Measurements from ENCODE around the gene SNF8.
A peak's percentile ranks its signal among the peaks of the same experiment; 100 is the strongest.
"Not testable (repeated sequence)": the region's sequence is repeated elsewhere in the genome, so short reads cannot be mapped to it uniquely, and the experiment has no call there.

SNF8 gene, protein sequence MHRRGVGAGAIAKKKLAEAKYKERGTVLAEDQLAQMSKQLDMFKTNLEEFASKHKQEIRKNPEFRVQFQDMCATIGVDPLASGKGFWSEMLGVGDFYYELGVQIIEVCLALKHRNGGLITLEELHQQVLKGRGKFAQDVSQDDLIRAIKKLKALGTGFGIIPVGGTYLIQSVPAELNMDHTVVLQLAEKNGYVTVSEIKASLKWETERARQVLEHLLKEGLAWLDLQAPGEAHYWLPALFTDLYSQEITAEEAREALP

GRCh38 chr17:48944515-48945260, at the start of gene SNF8:
TSS of gene SNF8 (minus strand) at chr17:48944842. CDS start at chr17:48944734, 108 bp downstream.
- peak; percentile 88 to 92 (median 91) for DNase-seq (ENCODE audit: low read depth in 3 of 3)

DNA sequence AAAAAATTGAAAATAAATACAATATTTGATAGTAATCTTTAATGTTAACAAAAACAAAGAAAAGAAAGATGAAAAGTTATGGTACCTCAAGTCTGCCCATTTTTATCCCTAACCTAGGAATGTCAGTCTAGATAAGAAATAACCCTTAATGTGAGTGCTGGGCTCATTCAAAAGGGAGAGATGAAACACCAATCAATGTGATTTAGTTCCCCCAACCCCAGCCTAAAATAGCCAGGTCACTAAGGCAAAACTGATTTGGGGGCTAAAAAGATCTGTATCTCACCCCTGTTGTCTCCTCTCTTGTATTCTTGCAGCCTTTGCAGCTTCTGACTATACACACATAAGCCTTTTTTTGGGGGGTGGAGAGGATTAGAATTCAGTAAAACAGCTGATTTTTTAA, 49.3 kb upstream of the SNF8 start:
- DNase-seq (ENCODE audit: low read depth in 3 of 3) = no peak

DNA sequence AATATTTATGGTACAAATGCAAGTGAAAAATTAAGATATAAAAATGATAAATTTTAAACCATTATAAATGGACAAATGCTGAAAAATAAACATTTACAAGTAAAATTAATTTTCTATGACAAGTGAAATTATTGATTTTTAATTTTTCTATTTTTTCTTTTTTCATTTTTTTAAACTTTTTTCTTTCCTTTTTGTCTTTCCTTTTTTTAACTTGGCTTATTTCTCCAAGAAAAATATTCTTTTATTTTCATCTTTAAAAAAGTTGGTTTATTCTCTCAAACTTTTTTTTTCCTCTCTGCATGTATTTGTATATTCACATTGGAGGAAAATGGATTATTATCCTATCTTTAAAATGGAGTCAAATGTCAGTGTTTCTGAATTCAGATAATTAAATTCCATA, 48.7 kb upstream of the SNF8 start:
- DNase-seq (ENCODE audit: low read depth in 3 of 3) = no peak

GRCh38 chr17:48992444-48992843, 47.8 kb upstream of the SNF8 start:
- DNase-seq (ENCODE audit: low read depth in 3 of 3) = no peak

DNA sequence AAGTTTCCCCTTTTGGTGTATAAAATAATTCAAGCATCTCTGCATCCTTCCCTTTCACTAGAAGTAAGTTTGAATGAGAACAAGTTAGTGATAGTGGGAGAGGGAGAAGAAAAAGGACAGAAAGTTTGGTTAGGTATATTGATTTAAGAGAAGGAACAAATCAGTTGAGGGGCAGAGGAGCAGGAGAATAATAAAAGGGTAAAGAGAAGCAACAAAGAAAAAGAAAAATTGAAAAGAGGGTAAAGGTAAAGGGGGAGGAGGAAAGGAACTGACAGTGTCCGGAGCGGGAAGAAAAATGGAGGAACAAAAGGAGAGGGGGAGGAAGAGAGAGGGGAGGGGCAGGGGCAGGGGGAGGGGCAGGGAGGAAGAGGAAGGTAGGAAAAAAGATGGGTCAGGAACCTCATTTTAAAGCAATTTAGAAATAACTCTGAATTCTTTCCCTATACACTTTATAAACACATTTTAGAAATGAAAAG, 46.3 kb upstream of the SNF8 start:
- DNase-seq (ENCODE audit: low read depth in 3 of 3) = no peak

- no peak for DNase-seq (ENCODE audit: low read depth in 3 of 3)
Measured at GRCh38 chr17:48989100-48989499, 44.5 kb upstream of the SNF8 start.

- DNase-seq (ENCODE audit: low read depth in 3 of 3) = no peak
Measured at GRCh38 chr17:48985436-48986245, 41.0 kb upstream of the SNF8 start.

DNA sequence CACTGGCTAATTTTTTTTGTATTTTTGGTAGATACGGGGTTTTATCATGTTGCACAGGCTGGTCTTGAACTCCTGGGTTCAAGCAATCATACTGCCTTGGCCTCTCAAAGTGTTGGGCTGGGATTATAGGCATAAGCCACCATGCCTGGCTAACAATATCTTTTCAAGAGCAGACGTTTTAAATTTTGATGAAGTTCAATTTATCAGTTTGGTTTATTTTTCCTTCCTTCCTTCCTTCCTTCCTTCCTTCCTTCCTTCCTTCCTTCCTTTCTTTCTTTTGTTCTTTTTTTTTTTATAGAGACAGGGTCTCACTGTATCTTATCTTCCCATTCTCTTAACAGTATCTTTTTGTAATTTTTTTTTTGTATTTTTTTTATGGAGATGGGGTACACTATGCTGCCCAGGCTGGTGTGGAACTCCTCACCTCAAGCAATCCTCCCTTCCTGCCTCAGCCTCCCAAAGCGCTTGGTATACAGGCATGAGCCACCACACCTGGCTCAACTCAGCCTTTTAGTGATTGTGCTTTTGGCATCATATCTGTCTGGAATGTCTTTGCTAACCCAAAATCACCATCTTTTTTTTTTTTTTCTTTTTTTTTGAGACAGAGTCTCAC, 37.4 kb upstream of the SNF8 start:
- no peak for DNase-seq (ENCODE audit: low read depth in 3 of 3)

DNA sequence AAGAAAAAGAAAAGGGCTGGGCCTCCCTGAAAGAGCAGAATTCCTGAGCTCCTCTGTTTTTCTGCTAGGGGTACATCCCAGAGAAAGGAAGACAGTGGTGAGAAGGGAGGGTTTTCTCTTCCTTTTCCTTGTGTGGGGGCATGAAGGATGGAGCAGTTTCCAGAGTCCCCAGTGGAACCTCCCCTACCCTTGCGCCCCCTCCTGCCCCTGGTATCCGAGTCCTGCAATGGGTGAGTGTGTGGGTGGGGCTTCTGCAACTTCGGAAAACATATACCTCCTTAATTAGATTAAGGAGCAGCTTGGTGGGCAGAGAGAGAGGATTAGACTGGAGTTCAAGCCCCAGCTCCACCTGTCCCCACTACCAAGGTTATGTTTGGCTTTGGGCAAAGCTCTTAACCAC, 29.2 kb upstream of the SNF8 start:
- DNase-seq (ENCODE audit: low read depth in 3 of 3) = no peak

DNA sequence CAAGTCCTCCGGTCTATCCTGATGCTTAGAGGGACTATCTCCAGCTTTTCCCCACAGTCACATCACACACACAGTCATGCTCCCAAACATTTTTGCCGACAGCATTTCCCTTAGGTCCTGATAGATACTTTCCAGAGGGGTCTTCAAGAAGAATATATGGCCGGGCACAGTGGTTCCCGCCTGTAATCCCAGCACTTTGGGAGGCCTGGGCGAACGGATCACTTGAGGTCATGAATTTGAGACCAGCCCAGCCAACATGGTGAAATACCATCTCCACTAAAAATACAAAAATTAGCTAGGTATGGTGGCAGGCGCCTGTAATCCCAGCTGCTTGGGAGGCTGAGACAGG, 28.1 kb upstream of the SNF8 start:
- DNase-seq (ENCODE audit: low read depth in 3 of 3) = no peak

DNA sequence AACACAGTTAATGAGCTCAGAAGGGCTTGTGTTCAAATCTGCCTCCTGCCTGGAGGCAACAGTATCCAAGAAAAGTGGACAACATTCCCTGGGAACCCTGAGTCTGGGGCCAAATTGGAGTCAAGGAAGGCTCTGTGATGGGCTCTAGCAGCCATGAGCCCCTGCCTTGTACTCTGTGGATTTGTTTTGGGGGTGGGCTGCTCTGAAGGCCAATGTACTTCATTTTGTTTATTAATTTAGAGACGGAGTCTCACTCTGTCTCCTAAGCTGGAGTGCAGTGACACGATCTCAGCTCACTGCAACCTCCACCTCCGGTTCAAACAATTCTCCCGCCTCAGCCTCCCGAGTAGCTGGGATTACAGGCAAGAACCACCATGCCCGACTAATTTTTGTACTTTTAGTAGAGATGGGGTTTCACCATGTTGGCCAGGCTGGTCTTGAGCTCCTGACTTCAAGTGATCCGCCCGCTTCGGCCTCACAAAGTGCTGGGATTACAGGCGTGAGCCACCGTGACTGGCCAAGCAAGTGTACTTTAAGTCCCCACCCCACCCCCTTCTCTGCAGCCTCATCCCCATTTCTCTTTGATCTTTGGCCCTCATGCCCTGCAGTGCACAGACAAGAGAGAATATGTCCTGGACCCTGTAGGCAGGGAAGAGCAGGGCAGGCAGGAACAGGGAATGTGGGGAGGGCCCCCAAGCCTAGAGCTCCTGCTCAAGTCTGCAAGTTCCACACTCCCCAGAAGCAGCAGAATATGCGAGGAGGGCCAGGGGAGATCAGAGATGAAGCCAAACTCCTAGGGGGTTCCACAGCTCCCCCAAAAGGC, 26.4 kb upstream of the SNF8 start:
- DNase-seq (ENCODE audit: low read depth in 3 of 3) = no peak

DNA sequence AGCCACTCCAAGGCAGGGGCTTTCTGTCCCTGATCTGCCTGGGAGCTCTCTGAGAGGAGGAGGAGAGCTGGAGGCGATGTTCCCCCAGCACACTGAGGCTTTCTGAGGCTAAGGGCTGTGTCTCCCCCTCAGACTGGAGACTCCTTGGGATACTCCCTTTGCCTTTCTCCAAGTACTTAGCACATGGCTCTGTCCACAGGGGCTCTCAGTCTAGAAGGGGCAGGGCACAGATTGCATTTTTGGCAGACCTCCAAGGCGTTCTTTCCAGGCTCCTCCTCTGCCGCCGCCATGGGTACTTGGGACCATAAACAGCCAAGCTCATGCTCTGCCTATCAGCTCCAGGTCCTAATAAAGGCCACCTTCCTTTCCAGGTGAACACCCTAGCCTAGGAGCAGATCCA, 25.6 kb upstream of the SNF8 start:
- no peak for DNase-seq (ENCODE audit: low read depth in 3 of 3)

GRCh38 chr17:48961516-48962233, 17.0 kb upstream of the SNF8 start:
- DNase-seq (ENCODE audit: low read depth in 3 of 3) = no peak

DNA sequence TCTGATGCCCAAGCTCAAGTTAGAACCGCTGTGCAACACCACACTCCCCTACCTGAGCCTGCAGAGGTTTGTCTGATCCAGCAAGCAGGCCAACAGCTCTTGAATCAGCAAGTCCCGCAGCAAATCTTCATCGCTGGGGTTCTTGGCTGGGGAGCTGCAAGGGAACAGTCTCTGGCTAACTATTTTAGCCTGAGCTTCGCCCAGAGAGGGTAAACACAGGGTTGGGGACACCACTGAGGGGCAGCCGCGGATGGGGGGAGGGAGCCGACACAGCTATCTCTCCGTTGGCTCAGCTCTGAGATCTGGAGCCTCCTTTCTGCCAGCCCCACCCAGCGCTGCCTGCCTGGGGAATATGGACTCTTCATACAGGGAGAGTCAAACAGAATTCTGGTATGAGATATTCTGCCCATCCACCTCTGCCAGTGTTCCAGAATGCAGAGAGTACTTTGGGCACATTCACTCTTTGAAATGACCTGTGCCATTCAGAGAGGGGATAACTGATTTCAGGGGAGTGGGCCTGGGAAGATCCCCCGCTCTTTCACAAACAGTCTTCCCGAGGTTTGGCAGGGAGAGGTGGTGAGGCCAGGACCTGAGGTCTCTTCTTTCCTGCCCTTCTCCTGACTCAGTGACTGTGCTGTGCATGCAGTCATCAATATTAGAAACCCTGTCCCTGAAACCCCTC, 16.3 kb upstream of the SNF8 start:
- no peak for DNase-seq (ENCODE audit: low read depth in 3 of 3)

GRCh38 chr17:48954300-48954755, 9.7 kb upstream of the SNF8 start:
- no peak for DNase-seq (ENCODE audit: low read depth in 3 of 3)

GRCh38 chr17:48952904-48953303, 8.3 kb upstream of the SNF8 start:
- DNase-seq (ENCODE audit: low read depth in 3 of 3) = no peak

GRCh38 chr17:48951572-48951971, 6.9 kb upstream of the SNF8 start:
- DNase-seq (ENCODE audit: low read depth in 3 of 3) = no peak

GRCh38 chr17:48945261-48945651, 614 bp upstream of the SNF8 start:
- not testable (repeated sequence) for DNase-seq (ENCODE audit: low read depth in 3 of 3)

- DNase-seq (ENCODE audit: low read depth in 3 of 3) = no peak
Measured at GRCh38 chr17:48933035-48933434, 11.6 kb downstream of the SNF8 start.

DNA sequence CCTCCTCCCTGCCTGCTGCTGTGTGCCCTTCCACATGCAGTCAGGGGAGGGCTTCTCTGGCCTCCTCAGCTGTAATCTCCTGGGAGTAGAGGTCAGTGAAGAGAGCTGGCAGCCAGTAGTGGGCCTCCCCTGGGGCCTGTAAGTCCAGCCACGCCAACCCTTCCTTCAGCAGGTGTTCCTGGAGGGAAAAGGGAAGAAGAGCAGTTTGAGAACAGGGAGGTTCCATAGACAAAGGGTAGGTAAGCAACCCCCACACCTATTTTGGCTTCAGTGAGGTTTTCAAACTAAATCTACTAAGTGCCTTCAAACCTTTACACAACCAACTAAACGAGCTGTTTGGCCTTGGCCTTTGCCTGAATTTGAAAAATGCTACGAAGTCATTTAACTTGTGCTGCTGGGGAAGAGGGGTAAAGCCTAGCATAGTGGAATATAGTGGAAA, 14.2 kb downstream of the SNF8 start:
- DNase-seq (ENCODE audit: low read depth in 3 of 3) = no peak

All from stimulated activated CD4-positive, alpha-beta T cell treated with anti-CD3 and anti-CD28 coated beads, TNF-alpha, amount 100 ng/mL, for 48 hours (primary cell).